ENCODE measurements around the gene SUPT4H1.

DNA sequence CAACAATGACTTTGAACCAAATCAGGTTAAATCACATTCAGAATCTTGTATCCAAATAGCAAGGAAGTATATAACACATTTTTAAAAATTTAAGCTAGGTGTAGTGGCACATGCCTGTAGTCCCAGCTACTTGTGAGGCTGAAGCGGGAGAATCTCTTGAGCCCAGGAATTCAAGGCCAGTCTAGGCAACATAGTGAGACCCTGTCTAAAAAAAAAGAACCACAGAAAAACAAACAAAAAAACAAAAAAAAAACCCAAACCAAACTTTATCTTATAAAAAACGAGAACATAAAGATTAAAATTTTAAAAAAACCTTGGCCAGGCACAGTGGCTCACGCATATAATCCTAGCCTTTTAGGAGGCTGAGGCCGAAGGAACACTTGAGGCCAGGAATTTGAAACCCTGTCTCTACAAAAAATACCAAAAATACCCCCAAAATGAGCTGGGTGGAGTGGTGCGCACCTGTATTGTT is 11.6 kb downstream of the SUPT4H1 start:
- TF ChIP-seq POLR2A (IDR thresholded peaks at IDR 0.05): no peak
- no peak for TF ChIP-seq EP300 (IDR thresholded peaks at IDR 0.05)
